NCI-H2196 treated with DMSO at 0.1 percent for 48 hours (cell line): ENCODE data around the gene KRT10.
"Not testable (repeated sequence)": the region's sequence is repeated elsewhere in the genome, so short reads cannot be mapped to it uniquely, and the experiment has no call there.

ENCODE experiments used
- DNase-seq: peaks from one replicate; lab custom pipeline; 2025; ENCODE audit not compliant: unreplicated experiment; lab: John Stamatoyannopoulos, UW

The KRT10 gene

DNA sequence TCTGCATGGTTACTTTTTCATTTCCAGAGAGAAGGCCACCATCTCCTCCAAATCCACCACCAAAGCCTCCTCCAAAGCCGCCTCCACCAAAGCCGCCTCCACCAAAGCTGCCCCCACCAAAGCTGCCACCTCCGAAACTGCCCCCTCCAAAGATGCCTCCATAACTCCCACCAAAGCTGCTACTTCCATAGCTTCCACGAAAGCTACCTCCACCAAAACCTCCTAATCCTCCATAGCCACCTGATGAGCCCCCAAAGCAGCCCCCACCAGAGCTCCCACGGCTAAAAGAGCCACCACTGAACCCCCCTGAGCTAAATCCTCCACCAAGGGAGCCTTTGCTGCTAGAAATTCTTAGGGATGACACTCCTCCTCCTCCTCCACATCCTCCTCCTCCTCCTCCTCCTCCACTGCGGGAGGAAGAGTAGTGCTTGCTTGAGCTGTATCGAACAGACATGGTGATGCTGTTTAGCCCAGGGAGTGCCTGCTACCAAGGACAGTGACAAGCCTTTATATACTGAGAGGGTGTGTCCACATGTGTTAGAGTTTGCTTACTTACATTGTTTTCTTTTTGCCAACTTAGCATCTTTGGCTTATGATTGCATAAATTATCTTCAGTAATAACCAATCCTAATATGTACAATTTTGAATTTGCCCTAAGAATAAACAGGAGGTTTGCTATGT is at the start of gene KRT10:
Gene KRT10, minus strand, starts transcription at position 483 of the 681 bp plus-strand sequence. Its CDS starts 29 bp downstream, at position 454.
- DNase-seq = no peak

GRCh38 chr17:40871316-40871715 is 48.9 kb upstream of the KRT10 start:
- no peak for DNase-seq

DNA sequence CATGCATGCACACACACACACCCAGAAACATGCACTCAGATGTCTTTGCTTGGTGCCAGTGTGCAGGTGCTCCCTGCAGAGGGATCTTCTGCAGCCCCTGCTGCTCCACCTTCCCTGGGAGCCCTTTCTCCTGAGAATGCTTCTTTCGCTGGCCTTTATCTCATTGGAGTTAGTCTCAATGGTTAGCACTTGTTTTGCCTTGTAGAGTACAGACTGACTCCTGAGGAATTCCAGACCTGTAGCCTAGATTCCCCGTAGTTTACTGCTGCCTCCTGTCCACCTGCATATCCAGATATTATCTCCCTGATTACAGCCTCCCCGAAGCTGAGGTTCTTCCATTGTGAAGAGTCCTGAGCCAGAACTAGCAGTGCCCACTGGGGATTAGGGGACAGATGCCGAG is 47.7 kb upstream of the KRT10 start:
- DNase-seq = no peak

GRCh38 chr17:40866838-40867237 is 44.4 kb upstream of the KRT10 start, which contains the start of gene KRT12:
TSS of gene KRT12 (minus strand) at chr17:40867223. CDS start at chr17:40867186, 37 bp downstream.
- DNase-seq = no peak

DNA sequence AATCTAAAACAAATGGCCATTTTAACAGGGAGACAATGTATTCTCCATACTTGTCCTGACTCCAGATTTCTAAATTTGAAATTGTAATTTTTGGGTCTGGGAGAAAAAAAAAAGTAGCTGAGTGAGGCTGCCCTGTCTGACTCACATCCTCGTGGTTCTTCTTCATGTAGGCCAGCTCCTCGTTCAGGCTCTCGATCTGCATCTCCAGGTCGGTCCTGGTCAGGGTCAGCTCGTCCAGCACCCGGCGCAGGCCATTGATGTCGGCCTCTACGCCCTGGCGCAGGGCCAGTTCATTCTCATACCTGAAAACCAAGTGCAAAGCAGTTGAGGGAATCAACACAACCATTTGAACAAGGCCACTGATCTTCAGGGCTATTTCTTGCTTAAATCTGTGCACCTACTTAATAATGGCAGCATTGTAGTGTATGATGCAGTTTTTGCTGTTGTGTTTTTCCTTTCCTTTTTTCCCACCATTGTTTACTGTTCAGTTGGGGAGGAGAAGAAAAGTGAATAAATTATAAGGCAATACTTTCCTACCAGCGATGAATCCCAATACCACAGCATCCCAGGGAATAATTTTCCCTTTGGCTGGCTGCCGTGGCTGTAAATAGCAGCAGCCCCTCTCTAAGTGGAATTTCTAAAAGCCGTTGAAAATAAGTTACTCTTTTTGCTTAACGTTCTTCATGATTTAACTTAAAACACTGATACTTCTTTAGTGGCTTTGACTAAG is 42.4 kb upstream of the KRT10 start:
- no peak for DNase-seq

- DNase-seq = no peak
Measured at GRCh38 chr17:40862985-40863733, 40.7 kb upstream of the KRT10 start.

- DNase-seq = no peak
Measured at GRCh38 chr17:40859536-40859935, 37.1 kb upstream of the KRT10 start.

DNA sequence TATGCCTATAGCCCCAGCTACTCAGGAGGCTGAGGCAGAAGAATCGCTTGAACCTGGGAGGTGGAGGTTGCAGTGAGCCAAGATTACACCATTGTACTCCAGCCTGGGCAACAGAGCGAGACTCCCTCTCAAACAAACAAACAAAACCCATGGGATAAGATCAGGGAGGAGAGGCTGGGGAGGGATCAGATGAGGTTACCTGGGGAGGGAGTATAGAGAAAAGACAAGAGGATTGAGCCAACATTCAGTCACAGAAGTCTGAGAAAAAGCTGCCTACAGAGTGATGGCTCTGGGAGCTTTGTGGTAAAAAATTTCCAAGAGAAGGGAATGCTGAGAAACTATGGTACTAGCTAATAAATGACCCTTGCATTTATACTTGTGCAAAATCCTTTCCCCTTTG is 36.3 kb upstream of the KRT10 start:
- not testable (repeated sequence) for DNase-seq

DNA sequence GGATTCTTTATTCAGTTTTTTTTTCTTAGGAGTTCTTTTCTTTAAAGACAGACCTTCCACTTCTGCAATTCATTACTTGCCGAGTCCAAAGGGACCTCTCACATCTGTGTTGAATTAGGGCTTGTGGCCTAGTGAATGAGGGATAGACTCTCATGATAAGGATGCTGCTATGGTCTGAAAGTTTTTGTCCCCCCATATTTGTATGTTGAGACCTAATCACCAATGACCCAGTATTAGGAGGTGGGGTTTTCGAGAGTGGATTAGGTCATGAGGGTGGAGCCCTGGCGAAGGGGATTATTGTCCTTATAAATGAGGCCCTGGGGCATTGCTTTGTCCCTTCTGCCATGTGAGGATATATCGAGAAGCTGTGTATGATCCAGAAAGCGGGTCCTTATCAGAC is 35.1 kb upstream of the KRT10 start:
- DNase-seq = no peak

- no peak for DNase-seq
Measured at GRCh38 chr17:40854175-40854814, 31.9 kb upstream of the KRT10 start.

- no peak for DNase-seq
Measured at GRCh38 chr17:40852364-40852763, 29.9 kb upstream of the KRT10 start.

GRCh38 chr17:40850293-40850972 is 28.0 kb upstream of the KRT10 start:
- DNase-seq = no peak

DNA sequence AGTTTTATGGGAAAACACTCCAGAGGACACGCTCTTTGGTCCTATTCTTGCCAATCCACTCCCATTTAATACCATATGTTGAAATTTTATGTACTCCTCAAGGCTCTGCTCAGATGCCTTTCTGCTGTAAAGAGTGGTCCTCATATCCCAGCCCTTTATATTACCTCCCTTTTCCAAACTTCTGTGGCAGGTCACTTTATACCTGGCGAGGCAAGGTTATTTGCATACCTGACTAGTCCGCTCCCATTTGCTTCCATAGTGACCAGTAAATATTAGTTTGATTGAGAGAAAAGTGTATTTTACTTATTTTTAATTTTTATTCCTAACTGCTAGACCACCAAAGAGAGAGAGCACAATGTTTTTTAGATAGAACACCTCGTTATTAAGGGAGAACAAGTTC is 27.3 kb upstream of the KRT10 start:
- DNase-seq = no peak

DNA sequence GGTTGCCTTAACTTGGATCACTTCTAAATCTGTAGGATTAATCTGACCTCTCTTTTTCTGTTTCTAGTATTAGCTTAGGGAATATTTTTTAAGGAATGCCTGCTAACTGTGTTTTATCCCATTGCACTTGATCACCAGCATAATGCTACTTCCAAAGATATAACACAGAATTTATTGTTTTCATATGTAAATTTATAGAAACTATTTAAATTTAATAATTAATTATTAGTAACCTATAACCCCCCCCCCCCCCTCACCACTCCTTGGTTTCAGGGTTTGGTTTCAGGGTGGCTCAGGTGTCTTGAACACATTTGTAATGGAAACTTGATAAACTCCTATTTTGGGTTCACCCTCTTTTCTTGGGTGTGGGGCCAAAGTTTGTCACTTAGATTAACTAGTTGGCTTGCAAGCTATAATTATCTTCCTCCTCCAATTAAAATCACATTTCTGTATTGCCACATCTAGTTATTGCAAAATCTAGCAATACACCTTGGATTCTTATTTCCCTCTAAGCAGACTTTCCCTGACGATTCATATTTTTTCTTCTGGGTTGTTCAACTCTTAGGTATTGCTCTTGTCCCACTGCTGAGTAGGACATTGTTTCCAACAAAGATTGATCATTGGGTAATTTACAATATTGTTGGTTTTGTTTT is 26.3 kb upstream of the KRT10 start:
- DNase-seq = no peak

GRCh38 chr17:40846515-40847144 is 24.2 kb upstream of the KRT10 start:
- DNase-seq = no peak

DNA sequence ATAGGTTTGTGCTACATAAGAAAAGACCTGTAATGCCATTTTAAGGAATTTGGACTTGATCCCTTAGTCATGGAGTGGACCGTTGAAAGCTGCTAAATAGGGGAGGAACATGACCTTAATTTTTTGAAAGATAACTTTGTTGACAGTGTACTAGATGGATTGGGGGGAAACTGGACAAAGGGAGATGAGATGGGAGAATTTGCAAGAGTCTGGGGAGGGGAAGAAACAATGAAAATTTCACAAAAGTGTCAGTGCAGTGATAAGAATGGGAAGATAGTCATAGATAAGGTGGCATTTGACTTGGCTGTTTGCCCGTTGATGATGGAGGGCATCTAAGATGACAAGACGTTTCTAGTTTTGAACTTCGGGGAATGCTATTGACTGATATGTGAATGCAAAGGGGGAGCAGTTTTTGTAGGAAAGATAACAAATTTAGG is 22.3 kb upstream of the KRT10 start:
- no peak for DNase-seq

GRCh38 chr17:40843242-40843641 is 20.8 kb upstream of the KRT10 start:
- DNase-seq = no peak

- no peak for DNase-seq
Measured at GRCh38 chr17:40841246-40841645, 18.8 kb upstream of the KRT10 start.

DNA sequence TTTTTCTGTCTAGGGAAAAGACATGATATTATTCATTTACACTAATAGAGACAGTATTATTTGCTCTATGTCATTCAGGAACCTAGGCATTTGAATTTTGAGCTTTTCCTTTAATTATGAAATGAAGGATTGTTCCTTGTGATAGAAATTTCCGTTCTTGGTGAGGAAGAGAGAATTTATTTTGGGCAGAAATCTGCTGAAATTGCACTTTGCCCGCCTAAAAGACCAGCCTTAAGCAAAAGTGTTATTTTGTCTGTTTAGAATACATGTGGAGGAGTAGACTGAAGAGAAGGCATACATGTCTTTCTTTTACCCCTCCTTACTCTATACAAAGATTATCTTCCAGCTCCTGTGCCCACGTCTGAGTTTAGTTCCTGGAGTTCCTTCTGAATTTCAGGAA is 16.8 kb upstream of the KRT10 start:
- no peak for DNase-seq

- no peak for DNase-seq
Measured at GRCh38 chr17:40836020-40836419, 13.6 kb upstream of the KRT10 start.
